Central memory CD8-positive, alpha-beta T cell (primary cell): Measurements from ENCODE around the gene ANO1.

Source experiments
- ATAC-seq: fragments of 150-1000 bp; cut with Tn5 transposase; replicated peaks from 2 replicates; pipeline ENCODE4 v1.10.0; 2022; ENCODE audit warnings: mild to moderate bottlenecking, moderate FRiP score, moderate number of reproducible peaks; ENCODE audit not compliant: poor library complexity, severe bottlenecking; ENCODE audit errors: extremely low read depth
- DNase-seq, 2 donors: peaks; one replicate each; pipeline ENCODE4 v3.0.0; 2021; ENCODE audit warnings: low spot score in 2 of 2
- H3K27ac Mint-ChIP-seq: one replicate; pipeline ENCODE4 v1.8.0; 2022; ENCODE audit warnings: low read depth, mild to moderate bottlenecking, moderate library complexity, mixed read lengths
- H3K27me3 Mint-ChIP-seq: one replicate; pipeline ENCODE4 v1.8.0; 2022; ENCODE audit warnings: mixed read lengths
- H3K36me3 Mint-ChIP-seq: one replicate; pipeline ENCODE4 v1.8.0; 2022; ENCODE audit warnings: mild to moderate bottlenecking, moderate library complexity, mixed read lengths; ENCODE audit not compliant: insufficient read depth
- H3K4me1 Mint-ChIP-seq: one replicate; pipeline ENCODE4 v1.8.0; 2022; ENCODE audit warnings: mixed read lengths
- H3K4me3 Mint-ChIP-seq: one replicate; pipeline ENCODE4 v1.8.0; 2022; ENCODE audit warnings: mild to moderate bottlenecking, moderate library complexity, mixed read lengths
- H3K9me3 Mint-ChIP-seq: one replicate; pipeline ENCODE4 v1.8.0; 2022; ENCODE audit warnings: mixed read lengths

The ANO1 gene

DNA sequence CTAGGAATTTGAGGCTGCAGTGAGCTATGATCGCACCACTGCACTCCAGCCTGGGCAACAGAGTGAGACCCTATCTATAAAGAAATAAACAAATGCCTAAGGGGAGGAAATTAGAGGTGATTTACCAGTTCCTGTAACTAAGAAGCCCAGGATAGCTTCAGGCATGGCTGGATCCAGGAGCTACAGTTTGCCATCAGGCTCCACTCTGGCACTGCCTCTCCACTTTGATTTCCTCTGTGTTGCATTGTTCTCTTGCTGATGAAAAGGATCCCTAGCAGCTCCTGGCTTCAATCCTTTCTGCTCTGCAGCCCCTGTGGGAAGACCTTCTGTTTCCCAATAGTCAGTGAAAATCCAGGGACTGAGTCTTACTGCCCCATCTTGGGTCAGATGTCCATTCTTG lies 104.9 kb downstream of the ANO1 start:
- Mint-ChIP-seq H3K4me3 (no peak overlapping the region), H3K27ac (no peak overlapping the region), H3K27me3 (peaks cover 27% of the 10 kb centered on the region), H3K36me3 (no peaks in the 10 kb centered on the region), H3K4me1 (no peaks in the 10 kb centered on the region), H3K9me3 (no peaks in the 10 kb centered on the region)
- DNase-seq, result no peak
- ATAC-seq, result no peak

GRCh38 chr11:70183483-70184176 lies 105.5 kb downstream of the ANO1 start:
- ATAC-seq (no peak), DNase-seq (no peak)
- no peak overlapping the region for H3K4me3 Mint-ChIP-seq
- no peaks in the 10 kb centered on the region for H3K36me3 Mint-ChIP-seq
- no peak overlapping the region for H3K27ac Mint-ChIP-seq
- no peaks in the 10 kb centered on the region for H3K9me3 Mint-ChIP-seq
- no peaks in the 10 kb centered on the region for H3K4me1 Mint-ChIP-seq
- peaks cover 27% of the 10 kb centered on the region for H3K27me3 Mint-ChIP-seq

- no peak overlapping the region for H3K27ac Mint-ChIP-seq
- H3K27me3 Mint-ChIP-seq, result peaks cover 27% of the 10 kb centered on the region
- H3K36me3 Mint-ChIP-seq, result no peaks in the 10 kb centered on the region
- H3K4me3 Mint-ChIP-seq, result no peak overlapping the region
- H3K4me1 Mint-ChIP-seq, result no peaks in the 10 kb centered on the region
- DNase-seq, result no peak
- no peak for ATAC-seq
- no peaks in the 10 kb centered on the region for H3K9me3 Mint-ChIP-seq
Observed at GRCh38 chr11:70184396-70184795, 106.3 kb downstream of the ANO1 start.

- H3K4me3 Mint-ChIP-seq, result no peak overlapping the region
- no peak for DNase-seq
- peaks cover 27% of the 10 kb centered on the region for H3K27me3 Mint-ChIP-seq
- peaks cover 2% of the 10 kb centered on the region for H3K36me3 Mint-ChIP-seq
- ATAC-seq, result no peak
- no peaks in the 10 kb centered on the region for H3K9me3 Mint-ChIP-seq
- H3K4me1 Mint-ChIP-seq, result no peaks in the 10 kb centered on the region
- H3K27ac Mint-ChIP-seq, result no peak overlapping the region
Observed at GRCh38 chr11:70185348-70186055, 107.4 kb downstream of the ANO1 start.

GRCh38 chr11:70186420-70186819 lies 108.3 kb downstream of the ANO1 start:
- Mint-ChIP-seq H3K9me3 (no peaks in the 10 kb centered on the region), H3K4me1 (no peaks in the 10 kb centered on the region)

DNA sequence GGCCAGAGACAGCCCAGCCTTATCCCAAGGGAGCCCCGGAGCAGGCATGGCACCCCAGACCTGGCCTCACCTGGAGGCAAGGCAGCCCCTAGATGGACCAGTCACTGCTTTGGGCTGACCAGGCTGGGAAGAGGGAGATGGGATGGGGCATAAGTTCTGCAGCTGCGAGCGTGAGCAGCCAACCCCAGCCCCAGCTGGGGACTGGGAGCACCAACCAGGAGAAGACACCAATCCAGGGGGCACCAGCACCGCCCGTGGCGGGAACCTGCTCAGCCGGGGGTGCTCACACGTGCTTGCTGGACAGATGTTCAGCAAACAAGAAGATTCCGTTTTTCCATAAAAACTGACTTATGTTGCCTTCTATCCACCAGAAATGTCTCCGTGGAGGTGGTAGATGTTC lies 108.8 kb downstream of the ANO1 start:
- Mint-ChIP-seq H3K27me3 (peaks cover 27% of the 10 kb centered on the region), H3K36me3 (peaks cover 2% of the 10 kb centered on the region), H3K4me3 (no peak overlapping the region), H3K4me1 (no peaks in the 10 kb centered on the region), H3K27ac (no peak overlapping the region), H3K9me3 (no peaks in the 10 kb centered on the region)
- ATAC-seq, result no peak
- no peak for DNase-seq

More at GRCh38 chr11:70186420-70186819, 108.3 kb downstream of the ANO1 start:
- Mint-ChIP-seq H3K27me3 (peaks cover 27% of the 10 kb centered on the region), H3K27ac (no peak overlapping the region), H3K4me3 (no peak overlapping the region), H3K36me3 (peaks cover 2% of the 10 kb centered on the region)
- no peak for ATAC-seq
- DNase-seq, result no peak

- H3K27ac Mint-ChIP-seq, result no peak overlapping the region
- no peaks in the 10 kb centered on the region for H3K4me1 Mint-ChIP-seq
- no peak overlapping the region for H3K4me3 Mint-ChIP-seq
- DNase-seq (no peak), ATAC-seq (no peak)
- peaks cover 20% of the 10 kb centered on the region for H3K27me3 Mint-ChIP-seq
- peaks cover 2% of the 10 kb centered on the region for H3K36me3 Mint-ChIP-seq
- H3K9me3 Mint-ChIP-seq, result no peaks in the 10 kb centered on the region
Observed at GRCh38 chr11:70187771-70188170, 109.7 kb downstream of the ANO1 start.

DNA sequence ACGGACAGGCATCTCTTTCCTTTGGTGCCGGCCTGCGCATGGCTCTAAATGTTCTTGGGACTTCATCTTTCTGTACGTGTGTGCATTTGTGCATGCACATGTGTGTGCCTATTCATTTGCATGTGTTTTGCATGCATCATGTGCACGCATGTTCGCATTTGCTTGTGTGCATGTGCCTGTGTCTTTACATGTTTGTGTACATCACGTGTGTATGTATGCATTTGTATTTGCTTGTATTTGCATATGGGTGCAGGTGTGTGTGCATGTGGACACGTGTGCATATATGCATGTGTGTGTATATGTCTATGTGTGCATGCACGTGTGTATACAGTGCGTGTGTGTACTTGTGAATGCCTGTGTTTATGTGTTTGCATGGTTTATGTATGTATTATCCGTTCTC lies 111.5 kb downstream of the ANO1 start:
- no peak overlapping the region for H3K27ac Mint-ChIP-seq
- peaks cover 2% of the 10 kb centered on the region for H3K36me3 Mint-ChIP-seq
- no peaks in the 10 kb centered on the region for H3K9me3 Mint-ChIP-seq
- ATAC-seq (no peak), DNase-seq (no peak)
- no peak overlapping the region for H3K4me3 Mint-ChIP-seq
- H3K27me3 Mint-ChIP-seq, result peaks cover 10% of the 10 kb centered on the region
- H3K4me1 Mint-ChIP-seq, result no peaks in the 10 kb centered on the region

DNA sequence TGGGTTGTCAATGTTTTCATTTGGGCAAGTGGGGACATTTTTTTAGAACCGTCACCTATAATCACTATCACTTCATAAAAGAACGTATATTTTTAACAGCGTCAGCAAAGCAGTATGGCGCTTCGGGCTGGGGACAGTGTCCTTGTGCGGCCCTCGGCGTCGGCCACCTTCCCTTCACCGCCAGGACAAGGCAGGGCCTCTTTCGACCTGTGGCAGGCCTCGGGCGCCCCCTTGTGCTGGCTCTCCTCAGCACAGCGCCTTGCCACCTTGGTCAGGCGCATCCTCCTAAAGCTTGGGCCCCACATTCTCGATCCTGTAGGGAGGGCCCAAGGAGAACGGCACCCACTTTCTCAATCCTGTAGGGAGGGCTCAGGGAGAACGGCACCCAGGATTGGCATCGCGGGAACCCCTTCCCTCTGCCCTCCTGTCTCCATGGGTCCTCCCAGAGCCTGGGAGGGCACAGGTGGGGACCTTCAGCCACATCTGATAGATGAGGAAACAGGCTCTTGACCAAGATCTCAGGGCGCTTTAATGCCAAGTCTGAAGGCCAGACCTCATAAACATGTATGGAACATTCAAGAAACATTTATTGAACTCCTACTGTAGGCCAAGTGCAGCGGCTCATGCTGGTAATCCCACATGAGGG lies 113.5 kb downstream of the ANO1 start:
- DNase-seq (no peak), ATAC-seq (no peak)
- Mint-ChIP-seq H3K27ac (no peak overlapping the region), H3K4me3 (no peak overlapping the region), H3K4me1 (no peaks in the 10 kb centered on the region), H3K36me3 (peaks cover 2% of the 10 kb centered on the region), H3K9me3 (no peaks in the 10 kb centered on the region), H3K27me3 (no peaks in the 10 kb centered on the region)

GRCh38 chr11:70192666-70193410 lies 114.7 kb downstream of the ANO1 start:
- H3K27me3 Mint-ChIP-seq, result no peaks in the 10 kb centered on the region

DNA sequence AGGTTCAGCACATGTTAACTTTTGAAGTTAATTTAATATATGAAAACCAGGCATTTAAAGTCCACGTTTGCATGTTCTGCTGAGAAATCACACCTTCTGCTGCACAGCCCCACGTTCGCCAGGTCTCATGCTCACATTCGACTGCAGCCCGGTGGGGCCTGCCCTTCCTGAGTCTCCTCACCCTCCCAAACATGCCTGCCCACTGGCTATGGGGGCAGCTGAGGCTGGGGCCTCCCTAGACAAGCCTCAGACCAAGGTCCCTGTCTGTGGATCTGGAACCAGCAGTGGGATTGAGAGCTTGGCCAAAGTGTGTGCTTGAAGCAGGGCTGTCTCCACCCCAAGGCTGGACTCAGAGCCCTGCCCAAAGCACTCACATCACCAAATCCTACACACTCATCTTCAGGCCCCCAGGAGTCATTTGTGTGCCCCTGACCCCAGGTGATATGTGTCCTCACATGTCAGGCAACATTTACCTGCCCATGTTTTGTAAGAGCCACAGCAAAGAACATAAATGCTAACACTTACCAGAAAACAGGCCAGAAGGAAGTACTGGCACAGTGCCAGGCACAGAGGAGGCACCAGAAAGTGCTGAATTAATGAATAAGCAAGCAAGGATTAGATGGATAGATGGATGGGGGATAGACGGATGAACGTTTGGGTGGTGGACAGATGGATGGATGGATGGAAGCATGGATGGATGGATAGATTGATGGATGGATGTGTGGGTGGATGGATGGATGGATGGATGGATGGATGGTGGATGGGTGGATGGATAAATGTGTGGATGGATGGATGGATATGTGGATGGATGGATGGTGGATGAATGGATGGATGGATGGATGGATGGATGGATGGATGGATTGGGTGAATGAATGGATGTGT lies 115.5 kb downstream of the ANO1 start:
- Mint-ChIP-seq H3K4me3 (no peak overlapping the region), H3K36me3 (peaks cover 2% of the 10 kb centered on the region), H3K9me3 (no peaks in the 10 kb centered on the region), H3K4me1 (no peaks in the 10 kb centered on the region), H3K27ac (no peak overlapping the region), H3K27me3 (no peaks in the 10 kb centered on the region)
- no peak for ATAC-seq
- DNase-seq, result no peak

More at GRCh38 chr11:70192666-70193410, 114.7 kb downstream of the ANO1 start:
- Mint-ChIP-seq H3K4me3 (no peak overlapping the region), H3K36me3 (peaks cover 2% of the 10 kb centered on the region), H3K9me3 (no peaks in the 10 kb centered on the region), H3K27ac (no peak overlapping the region), H3K4me1 (no peaks in the 10 kb centered on the region)
- no peak for DNase-seq
- ATAC-seq, result no peak
